VCaP (cell line): ENCODE results near the gene DTNA.
"Not testable (repeated sequence)": the region's sequence is repeated elsewhere in the genome, so short reads cannot be mapped to it uniquely, and the experiment has no call there.

ENCODE experiments used
- H3K27ac ChIP-seq: fragments of 450-650 bp; 2 replicates; pipeline ENCODE4 v1.5.1; 2017
- TF ChIP-seq, protein P1 (sequence below): fragments of 450-650 bp; conservative IDR thresholded peaks from 2 replicates; pipeline ENCODE4 v1.5.1; 2017; ENCODE audit warnings: mild to moderate bottlenecking, moderate library complexity

DTNA gene

GRCh38 chr18:34726286-34727004, 16.3 kb downstream of the DTNA start:
- H3K27ac ChIP-seq, result no peak overlapping the region
- TF ChIP-seq, protein P1, sequence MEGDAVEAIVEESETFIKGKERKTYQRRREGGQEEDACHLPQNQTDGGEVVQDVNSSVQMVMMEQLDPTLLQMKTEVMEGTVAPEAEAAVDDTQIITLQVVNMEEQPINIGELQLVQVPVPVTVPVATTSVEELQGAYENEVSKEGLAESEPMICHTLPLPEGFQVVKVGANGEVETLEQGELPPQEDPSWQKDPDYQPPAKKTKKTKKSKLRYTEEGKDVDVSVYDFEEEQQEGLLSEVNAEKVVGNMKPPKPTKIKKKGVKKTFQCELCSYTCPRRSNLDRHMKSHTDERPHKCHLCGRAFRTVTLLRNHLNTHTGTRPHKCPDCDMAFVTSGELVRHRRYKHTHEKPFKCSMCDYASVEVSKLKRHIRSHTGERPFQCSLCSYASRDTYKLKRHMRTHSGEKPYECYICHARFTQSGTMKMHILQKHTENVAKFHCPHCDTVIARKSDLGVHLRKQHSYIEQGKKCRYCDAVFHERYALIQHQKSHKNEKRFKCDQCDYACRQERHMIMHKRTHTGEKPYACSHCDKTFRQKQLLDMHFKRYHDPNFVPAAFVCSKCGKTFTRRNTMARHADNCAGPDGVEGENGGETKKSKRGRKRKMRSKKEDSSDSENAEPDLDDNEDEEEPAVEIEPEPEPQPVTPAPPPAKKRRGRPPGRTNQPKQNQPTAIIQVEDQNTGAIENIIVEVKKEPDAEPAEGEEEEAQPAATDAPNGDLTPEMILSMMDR, result no peak

- H3K27ac ChIP-seq, result no peak overlapping the region
- TF ChIP-seq, protein P1, result peak; percentile 81
Measured at GRCh38 chr18:34729264-34729663, 19.2 kb downstream of the DTNA start.

DNA sequence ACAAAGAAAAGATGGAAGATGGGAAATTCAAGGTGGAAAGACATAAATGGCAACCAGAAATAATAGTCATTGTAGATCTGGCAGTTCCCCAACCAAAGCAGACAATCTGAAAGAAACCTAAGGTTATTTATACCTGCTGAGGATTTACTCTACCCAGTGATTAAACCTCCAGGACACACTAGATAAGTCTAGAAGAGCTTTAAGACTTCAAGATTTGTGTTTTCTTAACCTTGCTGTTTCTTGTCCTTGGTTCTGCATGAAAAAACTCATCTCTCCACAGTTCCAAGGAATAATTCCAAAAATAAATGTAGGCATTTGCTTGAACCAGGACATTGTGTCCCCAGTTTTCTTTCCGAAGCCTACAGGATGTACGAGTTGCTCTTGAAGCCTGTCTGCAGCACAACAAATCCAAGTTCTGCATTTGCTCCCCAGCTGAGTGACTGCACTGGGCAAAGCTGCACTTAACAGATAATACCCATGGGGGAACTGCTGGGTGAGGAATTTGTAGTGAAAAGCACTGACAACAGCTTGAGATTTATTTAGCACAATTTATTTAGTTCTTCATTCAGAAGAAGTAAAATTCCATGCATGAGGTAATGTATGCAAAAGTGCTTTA, 19.8 kb downstream of the DTNA start:
- H3K27ac ChIP-seq, result no peak overlapping the region
- TF ChIP-seq, protein P1, result no peak

DNA sequence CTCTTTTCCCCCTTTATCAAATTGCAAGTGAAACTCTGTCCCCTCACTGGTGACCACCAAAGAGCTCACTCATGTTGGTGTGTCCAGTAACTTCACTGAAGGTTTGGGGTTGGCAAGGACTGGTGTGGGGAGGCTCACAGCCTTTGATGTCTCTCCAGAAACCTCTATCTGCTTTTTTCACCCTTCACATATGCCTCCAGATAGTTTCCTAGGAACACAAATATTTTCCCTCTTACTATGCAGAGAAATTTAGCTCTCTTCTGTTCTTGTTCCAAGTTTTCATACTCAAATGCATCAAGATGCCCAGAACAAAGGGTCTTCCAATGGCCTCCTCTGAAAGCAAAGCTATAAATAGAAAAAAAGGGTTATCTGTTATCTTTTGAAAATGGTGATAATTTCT, 20.7 kb downstream of the DTNA start:
- TF ChIP-seq, protein P1, result no peak
- H3K27ac ChIP-seq, result no peak overlapping the region

DNA sequence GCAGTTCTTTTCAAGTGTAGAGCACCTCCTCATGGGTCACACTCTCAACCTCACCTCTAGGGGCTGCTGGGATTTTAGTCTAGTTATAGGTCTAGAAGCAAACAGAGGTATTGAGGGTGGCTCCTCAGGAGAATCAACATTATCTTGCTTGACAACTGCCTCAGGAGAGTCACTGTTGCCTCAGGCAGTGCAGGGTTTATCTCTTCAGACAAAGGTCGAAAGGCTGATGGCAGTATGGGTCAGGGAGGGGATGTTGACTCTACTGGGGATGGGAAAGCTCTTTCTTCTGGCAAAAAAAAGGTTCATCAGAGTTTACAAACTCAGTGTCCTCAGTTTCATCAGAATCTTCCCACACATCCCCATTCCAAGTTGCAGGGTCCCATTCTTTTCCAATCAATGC, 24.0 kb downstream of the DTNA start:
- TF ChIP-seq, protein P1, result no peak

DNA sequence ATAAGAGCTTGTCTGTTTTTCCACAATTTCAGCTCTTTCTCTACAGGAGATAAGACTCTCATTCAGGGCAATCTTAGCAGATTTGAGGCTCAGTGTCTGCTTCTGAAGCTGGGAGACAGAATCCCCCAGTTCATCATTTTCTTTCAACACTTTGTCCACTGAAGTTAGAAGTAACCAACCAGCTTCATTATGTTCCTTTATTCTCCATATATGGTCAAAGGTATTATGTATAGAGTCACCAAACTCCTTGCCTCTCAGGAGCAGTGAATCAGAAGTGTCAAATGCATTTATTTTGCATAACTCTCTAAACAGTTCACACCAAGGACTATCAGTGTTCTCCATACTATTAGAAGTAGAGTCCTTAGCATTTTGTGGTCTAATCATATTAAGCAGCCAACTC, 24.4 kb downstream of the DTNA start:
- H3K27ac ChIP-seq, result not testable (repeated sequence)

More for the DNA sequence above, 24.0 kb downstream of the DTNA start:
- no peak overlapping the region for H3K27ac ChIP-seq

- TF ChIP-seq, protein P1, result no peak
- peak overlapping the region; percentile 51 for H3K27ac ChIP-seq
Measured at GRCh38 chr18:34738175-34738894, 28.2 kb downstream of the DTNA start.
